PC-3 (cell line): ENCODE measurements around the gene COLEC12. TPM values are rescaled to one million over a fixed set of nuclear protein-coding genes. Genes with fewer than 3 reads are reported as not detected.

ENCODE experiments used
- ATAC-seq: fragments of 200-7000 bp; cut with Tn5 transposase; 2 replicates; pipeline ENCODE4 v1.9.1; 2020; ENCODE audit warnings: mild to moderate bottlenecking, moderate library complexity
- BruUV-seq: library from RNA; stranded (reverse); fragments of 400-500 nt; replicated peaks from 2 replicates; lab custom pipeline; 2021; lab: Mats Ljungman, UMichigan
- CTCF ChIA-PET: fragments of 300-600 bp; sonication (Branson Sonifier 250); formaldehyde crosslinking; loops from one replicate; lab custom pipeline; 2022; ENCODE audit warnings: antibody characterized with exemption; lab: Charles Lee
- POLR2A ChIA-PET: fragments of 300-600 bp; sonication (Branson Sonifier 250); formaldehyde crosslinking; loops from one replicate; lab custom pipeline; 2022; ENCODE audit warnings: antibody characterized with exemption; ENCODE audit not compliant: unreplicated experiment; lab: Charles Lee
- DNase-seq: peaks from one replicate; pipeline ENCODE4 v3.0.0-alpha.2; 2015
- H2AFZ ChIP-seq: fragments of 300-600 bp; sonication (generic); 2 replicates; pipeline ENCODE4 v1.6.0; 2016; ENCODE audit warnings: antibody characterized with exemption, low read length
- H3F3A ChIP-seq: fragments of 300-600 bp; sonication (generic); one replicate; pipeline ENCODE4 v1.6.0; 2017; ENCODE audit warnings: antibody characterized with exemption, low read length, control low read depth, mild to moderate bottlenecking; ENCODE audit not compliant: unreplicated experiment
- H3K27ac ChIP-seq: fragments of 300-600 bp; sonication (generic); 2 replicates; pipeline ENCODE4 v1.5.1; 2016; ENCODE audit warnings: mild to moderate bottlenecking, low read length
- H3K27me3 ChIP-seq: fragments of 300-600 bp; sonication (generic); 2 replicates; pipeline ENCODE4 v1.6.1; 2016; ENCODE audit warnings: low read length, mixed read lengths
- H3K36me3 ChIP-seq: fragments of 300-600 bp; sonication (generic); 2 replicates; pipeline ENCODE4 v1.6.1; 2016; ENCODE audit warnings: low read depth, mixed run types, low read length, mixed read lengths
- H3K4me1 ChIP-seq: fragments of 300-600 bp; sonication (generic); 2 replicates; pipeline ENCODE4 v1.5.1; 2016; ENCODE audit warnings: low read length; ENCODE audit not compliant: insufficient read depth
- H3K4me2 ChIP-seq: fragments of 300-600 bp; sonication (generic); 2 replicates; pipeline ENCODE4 v1.6.0; 2016; ENCODE audit warnings: low read length
- H3K4me3 ChIP-seq: fragments of 300-600 bp; sonication (generic); 2 replicates; pipeline ENCODE4 v1.5.1; 2016; ENCODE audit warnings: mild to moderate bottlenecking, low read length, mixed read lengths
- H3K79me2 ChIP-seq: fragments of 300-600 bp; sonication (generic); 2 replicates; pipeline ENCODE4 v1.6.1; 2017; ENCODE audit warnings: low read length, mixed read lengths
- H3K9ac ChIP-seq: fragments of 300-600 bp; sonication (generic); 2 replicates; pipeline ENCODE4 v1.6.0; 2016; ENCODE audit warnings: mild to moderate bottlenecking, low read length
- H3K9me2 ChIP-seq: fragments of 300-600 bp; sonication (generic); replicated peaks from 2 replicates; pipeline ENCODE4 v1.6.1; 2016; ENCODE audit warnings: mixed run types, low read length, mixed read lengths
- H3K9me3 ChIP-seq: fragments of 300-600 bp; sonication (generic); 2 replicates; pipeline ENCODE4 v1.6.1; 2016; ENCODE audit warnings: low read length, mixed read lengths
- H4K20me1 ChIP-seq: fragments of 300-600 bp; sonication (generic); 2 replicates; pipeline ENCODE4 v1.6.1; 2016; ENCODE audit warnings: low read length, mixed read lengths
- EZH2 ChIP-seq: fragments of 300-600 bp; sonication (generic); IDR thresholded peaks from one replicate; pipeline ENCODE4 v1.6.1; 2017; ENCODE audit warnings: antibody characterized with exemption, mild to moderate bottlenecking, low read length; ENCODE audit not compliant: unreplicated experiment
- EZH2phosphoT487 ChIP-seq: fragments of 300-600 bp; sonication (generic); IDR thresholded peaks from 2 replicates; pipeline ENCODE4 v1.6.1; 2018; ENCODE audit warnings: mild to moderate bottlenecking, antibody characterized with exemption, low read length, borderline replicate concordance
- intact Hi-C: fragments of 100-400 bp; cut with micrococcal nuclease; formaldehyde crosslinking; loops from 2 replicates; pipeline ENCODE4 v1.9.0; 2023
- total RNA-seq: library from RNA; depleted of rRNA; stranded (reverse); fragments of >200 nt; gene quantifications from 2 replicates; pipeline ENCODE4 v1.2.3, GENCODE V29; 2014
- TF ChIP-seq, protein P1 (sequence below): fragments of 300-600 bp; sonication (generic); conservative IDR thresholded peaks from 2 replicates; pipeline ENCODE4 v1.5.1; 2017; ENCODE audit warnings: antibody characterized with exemption, low read depth, mild to moderate bottlenecking, low read length

COLEC12 gene
- total RNA-seq, 1 experiment from 2014 or later, result 0.04 TPM

GRCh38 chr18:317618-318017 is 182.9 kb downstream of the COLEC12 start:
- Histone ChIP-seq H3K9ac (no peak overlapping the region), H4K20me1 (no peaks in the 10 kb centered on the region), H3K79me2 (no peaks in the 10 kb centered on the region), H3F3A (no peaks in the 10 kb centered on the region), H3K9me2 (no peaks in the 10 kb centered on the region), H3K4me3 (no peak overlapping the region), H3K27me3 (peaks cover 44% of the 10 kb centered on the region), H3K4me1 (0 out of 2 replicates have a peak, but pooled peaks cover 4% of the 10 kb centered on the region), H3K27ac (no peak overlapping the region), H3K9me3 (no peaks in the 10 kb centered on the region), H3K36me3 (no peaks in the 10 kb centered on the region), H2AFZ (no peak overlapping the region), H3K4me2 (no peak overlapping the region)
- TF ChIP-seq EZH2, result no peak
- TF ChIP-seq EZH2phosphoT487, result no peak
- TF ChIP-seq, protein P1, sequence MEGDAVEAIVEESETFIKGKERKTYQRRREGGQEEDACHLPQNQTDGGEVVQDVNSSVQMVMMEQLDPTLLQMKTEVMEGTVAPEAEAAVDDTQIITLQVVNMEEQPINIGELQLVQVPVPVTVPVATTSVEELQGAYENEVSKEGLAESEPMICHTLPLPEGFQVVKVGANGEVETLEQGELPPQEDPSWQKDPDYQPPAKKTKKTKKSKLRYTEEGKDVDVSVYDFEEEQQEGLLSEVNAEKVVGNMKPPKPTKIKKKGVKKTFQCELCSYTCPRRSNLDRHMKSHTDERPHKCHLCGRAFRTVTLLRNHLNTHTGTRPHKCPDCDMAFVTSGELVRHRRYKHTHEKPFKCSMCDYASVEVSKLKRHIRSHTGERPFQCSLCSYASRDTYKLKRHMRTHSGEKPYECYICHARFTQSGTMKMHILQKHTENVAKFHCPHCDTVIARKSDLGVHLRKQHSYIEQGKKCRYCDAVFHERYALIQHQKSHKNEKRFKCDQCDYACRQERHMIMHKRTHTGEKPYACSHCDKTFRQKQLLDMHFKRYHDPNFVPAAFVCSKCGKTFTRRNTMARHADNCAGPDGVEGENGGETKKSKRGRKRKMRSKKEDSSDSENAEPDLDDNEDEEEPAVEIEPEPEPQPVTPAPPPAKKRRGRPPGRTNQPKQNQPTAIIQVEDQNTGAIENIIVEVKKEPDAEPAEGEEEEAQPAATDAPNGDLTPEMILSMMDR, result no peak
- no peak for ATAC-seq
- intact Hi-C loops, result no loop called here
- no TSS peak for BruUV-seq
- no peak for DNase-seq
- CTCF ChIA-PET, result no interaction called here
- POLR2A ChIA-PET, result no interaction called here

DNA sequence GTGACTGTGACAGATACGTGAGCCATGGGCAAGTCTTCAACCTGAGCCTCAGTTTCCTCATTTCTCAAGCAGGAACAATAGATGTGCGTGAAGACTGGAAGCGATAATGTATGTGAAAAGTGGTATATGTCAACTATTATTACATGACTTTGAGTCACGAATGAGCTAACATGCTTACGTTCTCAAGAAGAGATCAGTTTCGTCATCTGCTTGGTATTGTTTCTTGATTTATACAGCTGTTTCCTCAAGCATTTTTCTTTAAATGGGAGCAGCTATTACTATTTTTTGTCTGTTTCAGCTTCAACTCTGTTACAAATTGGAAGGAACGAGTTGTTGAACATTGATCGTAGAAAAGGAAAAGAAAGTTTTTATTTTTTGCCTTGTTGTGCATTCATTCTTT is 184.1 kb downstream of the COLEC12 start:
- H3K79me2 ChIP-seq, result no peaks in the 10 kb centered on the region
- no peaks in the 10 kb centered on the region for H3F3A ChIP-seq
- no peak overlapping the region for H3K4me2 ChIP-seq
- intact Hi-C loops, result no loop called here
- H3K9ac ChIP-seq, result no peak overlapping the region
- TF ChIP-seq, protein P1, result no peak
- TF ChIP-seq EZH2, result no peak
- no peak for TF ChIP-seq EZH2phosphoT487
- POLR2A ChIA-PET, result no interaction called here
- H3K27ac ChIP-seq, result no peak overlapping the region
- DNase-seq (no peak), ATAC-seq (no peak)
- H3K27me3 ChIP-seq, result peaks cover 49% of the 10 kb centered on the region
- H3K36me3 ChIP-seq, result no peaks in the 10 kb centered on the region
- BruUV-seq, result no TSS peak
- no peaks in the 10 kb centered on the region for H3K4me1 ChIP-seq
- CTCF ChIA-PET, result no interaction called here
- H2AFZ ChIP-seq, result no peak overlapping the region
- no peaks in the 10 kb centered on the region for H3K9me2 ChIP-seq
- no peaks in the 10 kb centered on the region for H3K9me3 ChIP-seq
- H3K4me3 ChIP-seq, result no peak overlapping the region
- H4K20me1 ChIP-seq, result no peaks in the 10 kb centered on the region

- CTCF ChIA-PET, result no interaction called here
- no peak for ATAC-seq
These were observed 186.6 kb downstream of the COLEC12 start for GRCh38 chr18:313931-314330.

More at GRCh38 chr18:313931-314330, 186.6 kb downstream of the COLEC12 start:
- no peak overlapping the region for H2AFZ ChIP-seq
- TF ChIP-seq, protein P1, result no peak
- no peak for TF ChIP-seq EZH2phosphoT487
- no peak for TF ChIP-seq EZH2
- no peak overlapping the region for H3K4me2 ChIP-seq
- peaks cover 48% of the 10 kb centered on the region for H3K27me3 ChIP-seq
- POLR2A ChIA-PET, result interaction anchor here (0.6 kb wide), 1 partner anchor 147 kb away, joined by 3 read pairs; no protein-coding TSS in a partner anchor
- H3K79me2 ChIP-seq, result no peaks in the 10 kb centered on the region
- H3K36me3 ChIP-seq, result no peaks in the 10 kb centered on the region
- BruUV-seq, result no TSS peak
- H3K4me1 ChIP-seq, result no peaks in the 10 kb centered on the region
- H3K4me3 ChIP-seq, result no peak overlapping the region
- H3K9ac ChIP-seq, result no peak overlapping the region
- intact Hi-C loops, result no loop called here
- no peak for DNase-seq
- H3K9me3 ChIP-seq, result no peaks in the 10 kb centered on the region
- H3F3A ChIP-seq, result no peaks in the 10 kb centered on the region
- H4K20me1 ChIP-seq, result no peaks in the 10 kb centered on the region
- H3K27ac ChIP-seq, result no peak overlapping the region
- no peaks in the 10 kb centered on the region for H3K9me2 ChIP-seq
